SK-N-SH treated with all-trans-retinoic acid at 6 μM for 48 hours (cell line): ENCODE data around the gene XK.

Experiments used
- ATAC-seq: fragments of 200-7000 bp; cut with Tn5 transposase; 3 replicates; pipeline ENCODE4 v1.9.1; 2020; ENCODE audit warnings: mild to moderate bottlenecking, moderate library complexity
- ARNTL ChIP-seq: fragments of 450-650 bp; formaldehyde crosslinking; IDR thresholded peaks from 2 replicates; pipeline ENCODE4 v1.5.0; 2020; ENCODE audit warnings: low read depth, mild to moderate bottlenecking, moderate library complexity, borderline replicate concordance
- CSDC2 ChIP-seq: fragments of 250-450 bp; sonication (Bioruptor Pico); IDR thresholded peaks from 2 replicates; pipeline ENCODE4 v1.5.0; 2020; ENCODE audit warnings: mild to moderate bottlenecking, moderate library complexity
- GLIS3 ChIP-seq: fragments of 250-450 bp; sonication (Bioruptor Pico); IDR thresholded peaks from 2 replicates; pipeline ENCODE4 v1.5.0; 2020; ENCODE audit warnings: mild to moderate bottlenecking, moderate library complexity
- ISL1 ChIP-seq: fragments of 250-450 bp; sonication (Bioruptor Pico); IDR thresholded peaks from 2 replicates; pipeline ENCODE4 v2.1.2; 2022; ENCODE audit warnings: mild to moderate bottlenecking, moderate library complexity
- OSR1 ChIP-seq: fragments of 250-450 bp; sonication (Bioruptor Pico); IDR thresholded peaks from 2 replicates; pipeline ENCODE4 v1.8.0; 2022; ENCODE audit warnings: moderate library complexity, mild to moderate bottlenecking, inconsistent platforms
- PATZ1 ChIP-seq: fragments of 250-450 bp; sonication (Bioruptor Pico); IDR thresholded peaks from 2 replicates; pipeline ENCODE4 v1.8.0; 2020; ENCODE audit warnings: mild to moderate bottlenecking, moderate library complexity, borderline replicate concordance
- SNAI2 ChIP-seq: fragments of 250-450 bp; sonication (Bioruptor Pico); IDR thresholded peaks from 2 replicates; pipeline ENCODE4 v1.5.0; 2020; ENCODE audit warnings: mild to moderate bottlenecking, moderate library complexity
- TOX ChIP-seq: fragments of 250-450 bp; sonication (Bioruptor Pico); IDR thresholded peaks from 2 replicates; pipeline ENCODE4 v1.8.0; 2021; ENCODE audit warnings: mild to moderate bottlenecking, moderate library complexity, borderline replicate concordance
- TSHZ2 ChIP-seq: fragments of 250-450 bp; sonication (Bioruptor Pico); IDR thresholded peaks from 2 replicates; pipeline ENCODE4 v1.5.0; 2020; ENCODE audit warnings: mild to moderate bottlenecking, moderate library complexity
- ZC3H10 ChIP-seq: fragments of 250-450 bp; sonication (Bioruptor Pico); IDR thresholded peaks from 2 replicates; pipeline ENCODE4 v1.5.1; 2021; ENCODE audit warnings: mild to moderate bottlenecking, moderate library complexity
- ZFP3 ChIP-seq: fragments of 250-450 bp; sonication (Bioruptor Pico); IDR thresholded peaks from 2 replicates; pipeline ENCODE4 v1.5.0; 2020; ENCODE audit warnings: mild to moderate bottlenecking, moderate library complexity
- ZNF565 ChIP-seq: fragments of 450-650 bp; formaldehyde crosslinking; conservative IDR thresholded peaks from 2 replicates; pipeline ENCODE4 v1.5.0; 2020; ENCODE audit warnings: low read depth, mild to moderate bottlenecking, moderate library complexity
- ZNF70 ChIP-seq: fragments of 450-650 bp; formaldehyde crosslinking; IDR thresholded peaks from 2 replicates; pipeline ENCODE4 v1.5.0; 2020; ENCODE audit warnings: mild to moderate bottlenecking, moderate library complexity
- ZNF8 ChIP-seq: fragments of 450-650 bp; formaldehyde crosslinking; IDR thresholded peaks from 2 replicates; pipeline ENCODE4 v1.5.0; 2020; ENCODE audit warnings: mild to moderate bottlenecking, moderate library complexity
- TF ChIP-seq, protein P1 (sequence below): fragments of 250-450 bp; sonication (Bioruptor Pico); IDR thresholded peaks from 2 replicates; pipeline ENCODE4 v1.8.0; 2021; ENCODE audit warnings: low read depth, mild to moderate bottlenecking, moderate library complexity, borderline replicate concordance

The XK gene

DNA sequence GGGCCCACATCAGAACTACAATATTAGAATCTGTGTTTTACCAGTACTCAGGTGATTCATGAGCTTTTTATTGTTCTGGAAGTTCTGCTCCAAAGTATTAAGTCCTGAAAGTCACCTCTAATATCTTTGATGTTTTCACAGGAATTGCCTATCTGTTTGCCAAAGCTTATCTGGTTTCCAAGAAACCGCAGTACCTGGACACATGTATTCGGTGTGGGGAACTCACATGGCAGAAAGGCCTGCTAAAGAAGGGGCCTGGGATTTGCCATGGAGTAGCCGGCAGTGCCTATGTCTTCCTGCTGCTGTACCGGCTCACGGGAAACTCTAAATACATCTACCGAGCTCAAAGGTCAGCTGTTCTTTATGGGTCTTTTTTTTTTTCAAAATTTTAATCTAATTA is 18.4 kb upstream of the XK start:
- TF ChIP-seq ARNTL (CRISPR knock-in tag) = no peak
- TF ChIP-seq TSHZ2 = no peak
- no peak for TF ChIP-seq ISL1 (CRISPR knock-in tag)
- TF ChIP-seq, protein P1, sequence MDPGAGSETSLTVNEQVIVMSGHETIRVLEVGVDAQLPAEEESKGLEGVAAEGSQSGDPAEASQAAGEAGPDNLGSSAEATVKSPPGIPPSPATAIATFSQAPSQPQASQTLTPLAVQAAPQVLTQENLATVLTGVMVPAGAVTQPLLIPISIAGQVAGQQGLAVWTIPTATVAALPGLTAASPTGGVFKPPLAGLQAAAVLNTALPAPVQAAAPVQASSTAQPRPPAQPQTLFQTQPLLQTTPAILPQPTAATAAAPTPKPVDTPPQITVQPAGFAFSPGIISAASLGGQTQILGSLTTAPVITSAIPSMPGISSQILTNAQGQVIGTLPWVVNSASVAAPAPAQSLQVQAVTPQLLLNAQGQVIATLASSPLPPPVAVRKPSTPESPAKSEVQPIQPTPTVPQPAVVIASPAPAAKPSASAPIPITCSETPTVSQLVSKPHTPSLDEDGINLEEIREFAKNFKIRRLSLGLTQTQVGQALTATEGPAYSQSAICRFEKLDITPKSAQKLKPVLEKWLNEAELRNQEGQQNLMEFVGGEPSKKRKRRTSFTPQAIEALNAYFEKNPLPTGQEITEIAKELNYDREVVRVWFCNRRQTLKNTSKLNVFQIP = no peak
- TF ChIP-seq GLIS3 = no peak
- no peak for TF ChIP-seq ZNF70 (CRISPR knock-in tag)
- TF ChIP-seq ZNF8 (CRISPR knock-in tag) = no peak
- TF ChIP-seq ZFP3 (CRISPR knock-in tag) = no peak
- no peak for TF ChIP-seq SNAI2 (CRISPR knock-in tag)
- TF ChIP-seq CSDC2 (CRISPR knock-in tag) = no peak
- TF ChIP-seq ZNF565 (CRISPR knock-in tag) = no peak
- no peak for TF ChIP-seq TOX (CRISPR knock-in tag)
- no peak for ATAC-seq

GRCh38 chrX:37672563-37672962 is 13.0 kb upstream of the XK start:
- no peak for ATAC-seq

DNA sequence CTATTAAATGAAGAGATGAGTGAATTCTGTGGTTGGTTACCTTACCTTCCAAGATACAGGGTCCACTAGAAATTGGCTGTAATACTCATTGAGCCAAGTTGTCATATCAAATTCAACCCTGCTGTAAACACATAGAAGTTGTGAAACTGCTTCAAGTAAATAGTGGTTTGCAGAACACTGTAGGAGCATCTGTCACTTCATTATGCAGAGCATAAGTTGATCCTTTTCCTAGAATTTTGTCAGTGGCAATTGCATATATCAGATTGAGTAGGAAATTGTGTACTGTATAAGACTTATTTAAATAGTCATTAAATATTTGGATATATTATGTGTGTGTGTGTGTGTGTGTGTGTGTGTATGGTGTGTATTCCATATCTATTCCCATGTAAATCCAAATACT is 8.8 kb upstream of the XK start:
- ATAC-seq = no peak
- no peak for TF ChIP-seq TSHZ2
- TF ChIP-seq, all 23 proteins: peak for 0

More at GRCh38 chrX:37672563-37672962, 13.0 kb upstream of the XK start:
- TF ChIP-seq ARNTL (CRISPR knock-in tag) (no peak), TSHZ2 (no peak)
- TF ChIP-seq, all 23 proteins: peak for 0

DNA sequence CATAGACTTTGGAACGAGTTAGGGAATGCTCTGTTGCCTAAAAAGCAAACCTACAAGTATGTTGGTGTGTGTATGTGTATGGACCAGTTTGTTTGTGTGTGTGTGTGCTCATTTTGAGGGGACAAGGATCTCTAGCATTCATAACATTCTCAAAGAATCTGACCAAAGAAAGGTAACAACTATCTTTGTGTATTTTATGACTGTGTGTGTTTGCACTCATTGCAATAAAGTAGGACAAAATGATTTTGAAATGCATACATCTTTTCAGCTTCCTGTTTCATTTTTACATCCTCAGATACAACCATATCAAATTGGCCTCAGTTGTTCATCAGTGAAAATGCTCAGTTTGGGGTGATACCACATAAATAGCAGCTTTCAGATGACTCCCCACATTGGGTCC is 8.3 kb upstream of the XK start:
- TF ChIP-seq GLIS3 (no peak), ARNTL (CRISPR knock-in tag) (no peak), ZNF70 (CRISPR knock-in tag) (no peak), ZC3H10 (CRISPR knock-in tag) (no peak), PATZ1 (CRISPR knock-in tag) (no peak), OSR1 (CRISPR knock-in tag) (no peak), CSDC2 (CRISPR knock-in tag) (no peak)
- ATAC-seq = no peak
